GM12892 (cell line): ENCODE data around the gene SETX.

Experiments used
- POLR2A ChIP-seq: IDR thresholded peaks from 2 replicates; pipeline ENCODE4 v1.6.1; 2011; ENCODE audit warnings: low read depth, low read length, control low read depth
- POLR2AphosphoS5 ChIP-seq: IDR thresholded peaks from 2 replicates; pipeline ENCODE4 v1.6.1; 2011; ENCODE audit warnings: low read depth, low read length, control low read depth
- TAF1 ChIP-seq: IDR thresholded peaks from 2 replicates; pipeline ENCODE4 v1.6.1; 2011; ENCODE audit warnings: low read depth, mild to moderate bottlenecking, control low read depth, low read length, borderline replicate concordance

DNA sequence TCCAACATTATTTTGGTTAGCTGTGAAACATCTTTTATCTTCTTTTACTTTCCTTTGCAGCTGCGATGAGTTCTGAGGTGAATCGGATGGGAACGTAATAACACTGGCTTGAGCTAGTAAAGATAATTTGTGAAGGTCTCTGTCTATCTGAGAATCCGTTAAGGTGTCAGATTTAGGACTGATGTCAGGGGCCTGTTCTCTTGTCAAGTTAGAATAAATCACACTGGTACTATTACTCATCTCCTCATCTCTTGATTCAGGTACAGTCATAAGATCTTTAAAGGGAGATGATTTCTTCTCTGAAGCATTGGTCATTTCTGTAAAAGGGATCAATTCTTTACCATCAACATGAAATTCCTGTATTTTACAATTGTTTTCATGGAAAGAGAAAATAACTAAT lies 26.2 kb downstream of the SETX start:
- TF ChIP-seq POLR2A (no peak), TAF1 (no peak), POLR2AphosphoS5 (no peak)
